Measurements from ENCODE around the gene ANXA11. TPM values are rescaled to one million over a fixed set of nuclear protein-coding genes. Genes with fewer than 3 reads are reported as not detected.
A peak's percentile ranks its signal among the peaks of the same experiment; 100 is the strongest.
"Not testable (repeated sequence)": the region's sequence is repeated elsewhere in the genome, so short reads cannot be mapped to it uniquely, and the experiment has no call there.

The ANXA11 gene
- total and polyA plus RNA-seq, 4 experiments from 2014 or later = 173 to 342 (median 207) TPM

DNA sequence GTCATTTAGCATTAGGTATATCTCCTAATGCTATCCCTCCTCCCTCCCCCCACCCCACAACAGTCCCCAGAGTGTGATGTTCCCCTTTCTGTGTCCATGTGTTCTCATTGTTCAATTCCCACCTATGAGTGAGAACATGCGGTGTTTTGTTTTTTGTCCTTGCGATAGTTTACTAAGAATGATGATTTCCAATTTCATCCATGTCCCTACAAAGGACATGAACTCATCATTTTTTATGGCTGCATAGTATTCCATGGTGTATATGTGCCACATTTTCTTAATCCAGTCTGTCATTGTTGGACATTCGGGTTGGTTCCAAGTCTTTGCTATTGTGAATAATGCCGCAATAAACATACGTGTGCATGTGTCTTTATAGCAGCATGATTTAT lies 17.7 kb upstream of the ANXA11 start:
- intact Hi-C loops (cut with micrococcal nuclease) = loop anchor here (5.0 kb wide), 1 partner anchor 36 kb away; no protein-coding TSS in a partner anchor
- POLR2A ChIA-PET (ENCODE audit: partially characterized antibody) = interaction anchor here (1.0 to 3.4 kb wide), 3 partner anchors 18 to 79 kb away, joined by 3 to 34 read pairs (median 9); partner anchors contain the start of gene ANXA11
- DNase-seq = not testable (repeated sequence)

GRCh38 chr10:80218878-80219277 lies 13.5 kb upstream of the ANXA11 start:
- H3K27me3 ChIP-seq (ENCODE audit: insufficient read depth, low read length); H3K4me1 ChIP-seq (ENCODE audit: insufficient read depth, low read length); H3K9me3 ChIP-seq (ENCODE audit: control insufficient read depth in 1 of 2, low read length in 2 of 2); H3K36me3 ChIP-seq (ENCODE audit: insufficient read depth, low read length); H3K36me3 Mint-ChIP-seq; H3K4me3 ChIP-seq (ENCODE audit: low read length in 2 of 2); intact Hi-C loops (cut with micrococcal nuclease); H3K27me3 Mint-ChIP-seq; H3K4me1 Mint-ChIP-seq; DNase-seq; H3K27ac ChIP-seq (ENCODE audit: low read depth, low read length); H3K4me3 Mint-ChIP-seq; POLR2A ChIA-PET (ENCODE audit: partially characterized antibody); H3K9me3 Mint-ChIP-seq: not testable (repeated sequence)
- CTCF ChIA-PET (ENCODE audit: partially characterized antibody) = interaction anchor here (4.7 kb wide), 1 partner anchor 77 kb away, joined by 142 read pairs; no protein-coding TSS in a partner anchor
- H3K27ac Mint-ChIP-seq = peak overlapping the region in 1 of 7 donors; percentile 18

More for the DNA sequence above, 17.7 kb upstream of the ANXA11 start:
- H3K27me3 ChIP-seq (ENCODE audit: insufficient read depth, low read length); H3K4me3 Mint-ChIP-seq; H3K27ac Mint-ChIP-seq; H3K9me3 ChIP-seq (ENCODE audit: control insufficient read depth in 1 of 2, low read length in 2 of 2); H3K4me1 Mint-ChIP-seq; H3K9me3 Mint-ChIP-seq; H3K4me3 ChIP-seq (ENCODE audit: low read length in 2 of 2); H3K36me3 ChIP-seq (ENCODE audit: insufficient read depth, low read length); H3K4me1 ChIP-seq (ENCODE audit: insufficient read depth, low read length); H3K36me3 Mint-ChIP-seq; H3K27me3 Mint-ChIP-seq; H3K27ac ChIP-seq (ENCODE audit: low read depth, low read length): not testable (repeated sequence)
- CTCF ChIA-PET (ENCODE audit: partially characterized antibody) = interaction anchor here (0.7 to 4.7 kb wide), 15 partner anchors 12 to 164 kb away, joined by 3 to 142 read pairs (median 4); no protein-coding TSS in a partner anchor

- H3K9me3 Mint-ChIP-seq; intact Hi-C loops (cut with micrococcal nuclease); H3K9me3 ChIP-seq (ENCODE audit: control insufficient read depth in 1 of 2, low read length in 2 of 2); H3K27ac Mint-ChIP-seq; H3K4me1 Mint-ChIP-seq; H3K27ac ChIP-seq (ENCODE audit: low read depth, low read length); H3K36me3 ChIP-seq (ENCODE audit: insufficient read depth, low read length); H3K36me3 Mint-ChIP-seq; H3K27me3 ChIP-seq (ENCODE audit: insufficient read depth, low read length); DNase-seq; H3K4me3 Mint-ChIP-seq; H3K4me3 ChIP-seq (ENCODE audit: low read length in 2 of 2); H3K27me3 Mint-ChIP-seq; H3K4me1 ChIP-seq (ENCODE audit: insufficient read depth, low read length); CTCF ChIA-PET (ENCODE audit: partially characterized antibody); POLR2A ChIA-PET (ENCODE audit: partially characterized antibody): not testable (repeated sequence)
Measured at GRCh38 chr10:80214368-80214982, 9.1 kb upstream of the ANXA11 start.

DNA sequence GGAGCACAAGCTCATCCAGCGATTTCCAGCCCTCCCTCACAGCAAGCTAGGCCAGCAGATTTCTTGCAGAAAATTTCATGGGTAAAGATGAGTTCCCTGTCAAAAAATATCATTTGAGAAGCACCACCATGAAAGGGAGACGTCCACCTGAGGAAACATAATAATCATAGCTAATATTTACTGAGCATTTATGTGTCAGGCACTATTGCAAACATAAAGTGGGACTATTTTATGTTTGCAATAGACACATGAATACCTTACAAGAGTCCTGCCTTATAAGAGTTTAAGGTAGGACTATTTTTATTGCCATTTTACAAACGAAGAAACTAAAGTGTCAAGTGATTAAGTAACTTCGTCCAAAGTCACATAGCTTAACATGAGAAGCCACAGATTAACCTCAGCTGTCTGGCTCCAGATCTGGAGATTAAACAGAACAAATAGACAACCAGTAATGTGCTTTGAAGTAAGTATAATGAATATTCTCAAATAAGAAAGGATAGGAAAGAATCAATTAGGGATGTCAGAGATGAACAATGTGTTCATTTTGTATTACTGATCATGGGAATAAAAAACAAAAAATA lies 7.3 kb upstream of the ANXA11 start:
- H3K36me3 Mint-ChIP-seq; H3K4me3 ChIP-seq (ENCODE audit: low read length in 2 of 2); H3K9me3 ChIP-seq (ENCODE audit: control insufficient read depth in 1 of 2, low read length in 2 of 2); H3K36me3 ChIP-seq (ENCODE audit: insufficient read depth, low read length); H3K27ac ChIP-seq (ENCODE audit: low read depth, low read length); DNase-seq; H3K27me3 ChIP-seq (ENCODE audit: insufficient read depth, low read length); H3K27me3 Mint-ChIP-seq; CTCF ChIA-PET (ENCODE audit: partially characterized antibody); intact Hi-C loops (cut with micrococcal nuclease); H3K9me3 Mint-ChIP-seq; H3K27ac Mint-ChIP-seq; H3K4me1 ChIP-seq (ENCODE audit: insufficient read depth, low read length); H3K4me3 Mint-ChIP-seq: not testable (repeated sequence)
- POLR2A ChIA-PET (ENCODE audit: partially characterized antibody) = interaction anchor here (0.8 kb wide), 1 partner anchor 25 kb away, joined by 3 read pairs; no protein-coding TSS in a partner anchor
- peaks cover 5 to 13% (median 7%) of the 10 kb centered on the region in 4 donors for H3K4me1 Mint-ChIP-seq

DNA sequence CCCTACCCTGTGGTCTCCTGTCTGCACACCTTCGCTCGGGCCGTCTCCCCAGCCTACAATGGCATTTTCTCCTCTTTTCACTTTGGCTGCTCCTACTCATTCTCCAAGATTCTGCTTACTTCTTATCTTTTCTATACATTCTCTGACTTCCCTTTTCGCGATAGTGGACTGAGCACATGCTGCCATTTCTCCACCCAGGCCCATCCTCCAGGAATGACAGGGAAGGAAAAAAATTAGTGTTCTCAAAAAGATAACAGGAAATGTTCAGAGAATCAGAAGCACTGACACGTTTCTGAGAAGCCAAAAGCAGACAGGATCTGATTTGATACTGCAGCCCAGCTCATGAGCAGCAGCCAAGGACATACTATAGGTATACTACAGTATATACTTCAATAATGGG lies 6.4 kb upstream of the ANXA11 start:
- no peaks in the 10 kb centered on the region for H3K9me3 Mint-ChIP-seq
- H3K4me3 Mint-ChIP-seq = no peak overlapping the region
- H3K9me3 ChIP-seq (ENCODE audit: control insufficient read depth in 1 of 2, low read length in 2 of 2) = no peaks in the 10 kb centered on the region
- peaks cover 0 to 1% of the 10 kb centered on the region in 2 donors for H3K27me3 Mint-ChIP-seq
- POLR2A ChIA-PET (ENCODE audit: partially characterized antibody) = no interaction called here
- peak overlapping the region in 1 of 7 donors; percentile 7 for H3K27ac Mint-ChIP-seq
- intact Hi-C loops (cut with micrococcal nuclease) = no loop called here
- no peak overlapping the region for H3K27ac ChIP-seq (ENCODE audit: low read depth, low read length)
- H3K4me1 ChIP-seq (ENCODE audit: insufficient read depth, low read length) = peaks cover 7% of the 10 kb centered on the region
- H3K4me3 ChIP-seq (ENCODE audit: low read length in 2 of 2) = no peak overlapping the region
- CTCF ChIA-PET (ENCODE audit: partially characterized antibody) = interaction anchor here (1.2 kb wide), 1 partner anchor 11 kb away, joined by 5 read pairs; no protein-coding TSS in a partner anchor
- no peaks in the 10 kb centered on the region for H3K36me3 Mint-ChIP-seq
- peaks cover 5 to 13% (median 7%) of the 10 kb centered on the region in 4 donors for H3K4me1 Mint-ChIP-seq
- H3K36me3 ChIP-seq (ENCODE audit: insufficient read depth, low read length) = no peaks in the 10 kb centered on the region
- H3K27me3 ChIP-seq (ENCODE audit: insufficient read depth, low read length) = no peaks in the 10 kb centered on the region
- no peak for DNase-seq

GRCh38 chr10:80210259-80210658 lies 4.9 kb upstream of the ANXA11 start:
- H3K27me3 Mint-ChIP-seq = peaks cover 0 to 1% of the 10 kb centered on the region in 2 donors
- Histone ChIP-seq H3K9me3 (ENCODE audit: control insufficient read depth in 1 of 2, low read length in 2 of 2) (no peaks in the 10 kb centered on the region), H3K27me3 (ENCODE audit: insufficient read depth, low read length) (no peaks in the 10 kb centered on the region), H3K4me1 (ENCODE audit: insufficient read depth, low read length) (peaks cover 17% of the 10 kb centered on the region), H3K4me3 (ENCODE audit: low read length in 2 of 2) (no peak overlapping the region), H3K27ac (ENCODE audit: low read depth, low read length) (no peak overlapping the region), H3K36me3 (ENCODE audit: insufficient read depth, low read length) (no peaks in the 10 kb centered on the region)
- peak overlapping the region in 1 of 7 donors; percentile 4 for H3K27ac Mint-ChIP-seq
- H3K4me1 Mint-ChIP-seq = peaks cover 15 to 23% (median 19%) of the 10 kb centered on the region in 4 donors
- ChIA-PET CTCF (ENCODE audit: partially characterized antibody) (interaction anchor here (1.1 to 2.9 kb wide), 2 partner anchors 23 to 66 kb away, joined by 4 to 10 read pairs; no protein-coding TSS in a partner anchor), POLR2A (ENCODE audit: partially characterized antibody) (interaction anchor here (4.4 kb wide), 1 partner anchor 22 kb away, joined by 26 read pairs; no protein-coding TSS in a partner anchor)
- intact Hi-C loops (cut with micrococcal nuclease) = no loop called here
- DNase-seq = no peak
- no peaks in the 10 kb centered on the region for H3K9me3 Mint-ChIP-seq
- no peak overlapping the region for H3K4me3 Mint-ChIP-seq
- peaks cover 0 to 3% of the 10 kb centered on the region in 2 donors for H3K36me3 Mint-ChIP-seq

GRCh38 chr10:80207768-80208370 lies 2.5 kb upstream of the ANXA11 start:
- no peaks in the 10 kb centered on the region for H3K36me3 ChIP-seq (ENCODE audit: insufficient read depth, low read length)
- Mint-ChIP-seq H3K9me3 (no peaks in the 10 kb centered on the region), H3K36me3 (peaks cover 3 to 16% of the 10 kb centered on the region in 2 donors), H3K4me1 (peaks cover 20 to 36% (median 32%) of the 10 kb centered on the region in 4 donors), H3K27me3 (peaks cover 0 to 1% of the 10 kb centered on the region in 2 donors), H3K27ac (peak overlapping the region in 2 of 7 donors; percentile 68 to 88), H3K4me3 (no peak overlapping the region)
- H3K9me3 ChIP-seq (ENCODE audit: control insufficient read depth in 1 of 2, low read length in 2 of 2) = no peaks in the 10 kb centered on the region
- intact Hi-C loops (cut with micrococcal nuclease) = loop anchor here (5.0 kb wide), 1 partner anchor 244 kb away; the partner anchor contains the start of gene TSPAN14
- no peak for DNase-seq
- no peak overlapping the region for H3K27ac ChIP-seq (ENCODE audit: low read depth, low read length)
- ChIA-PET CTCF (ENCODE audit: partially characterized antibody) (interaction anchor here (1.4 to 2.9 kb wide), 3 partner anchors 15 to 63 kb away, joined by 3 to 10 read pairs (median 7); no protein-coding TSS in a partner anchor), POLR2A (ENCODE audit: partially characterized antibody) (interaction anchor here (1.2 to 4.4 kb wide), 3 partner anchors 12 to 64 kb away, joined by 4 to 26 read pairs (median 12); no protein-coding TSS in a partner anchor)
- peaks cover 32% of the 10 kb centered on the region for H3K4me1 ChIP-seq (ENCODE audit: insufficient read depth, low read length)
- no peak overlapping the region for H3K4me3 ChIP-seq (ENCODE audit: low read length in 2 of 2)
- no peaks in the 10 kb centered on the region for H3K27me3 ChIP-seq (ENCODE audit: insufficient read depth, low read length)

All from CD4-positive, alpha-beta memory T cell (primary cell).